HG02981 (cell line): ENCODE measurements around the gene ARID3B.
"Not testable (repeated sequence)": the region's sequence is repeated elsewhere in the genome, so short reads cannot be mapped to it uniquely, and the experiment has no call there.

ENCODE experiments used
- ATAC-seq: cut with Tn5 transposase; IDR thresholded peaks from one replicate; pipeline ENCODE4 v1.9.1; 2021; ENCODE audit warnings: mild to moderate bottlenecking, moderate library complexity; ENCODE audit not compliant: unreplicated experiment

The ARID3B gene

GRCh38 chr15:74540761-74541493 lies at the start of gene ARID3B:
TSS of gene ARID3B (plus strand) at chr15:74541220. CDS start at chr15:74543937, 2,717 bp downstream.
- ATAC-seq, result peak; percentile 73

GRCh38 chr15:74496648-74497047 lies 44.4 kb upstream of the ARID3B start:
- no peak for ATAC-seq

- no peak for ATAC-seq
These were observed 43.4 kb upstream of the ARID3B start for GRCh38 chr15:74497584-74497983.

- ATAC-seq, result no peak
These were observed 41.7 kb upstream of the ARID3B start for GRCh38 chr15:74499366-74499765.

- no peak for ATAC-seq
These were observed 40.6 kb upstream of the ARID3B start for GRCh38 chr15:74500401-74500800.

GRCh38 chr15:74502301-74502700 lies 38.7 kb upstream of the ARID3B start:
- no peak for ATAC-seq

GRCh38 chr15:74504418-74504817 lies 36.6 kb upstream of the ARID3B start:
- ATAC-seq, result no peak

GRCh38 chr15:74504836-74505235 lies 36.2 kb upstream of the ARID3B start:
- ATAC-seq, result no peak

- no peak for ATAC-seq
These were observed 35.0 kb upstream of the ARID3B start for GRCh38 chr15:74505837-74506514.

- no peak for ATAC-seq
These were observed 34.5 kb upstream of the ARID3B start for GRCh38 chr15:74506515-74506840.

- ATAC-seq, result peak; percentile 66
These were observed 29.4 kb upstream of the ARID3B start for GRCh38 chr15:74511583-74511982.

- not testable (repeated sequence) for ATAC-seq
These were observed 27.0 kb upstream of the ARID3B start for GRCh38 chr15:74514059-74514458.

GRCh38 chr15:74517096-74517495 lies 23.9 kb upstream of the ARID3B start:
- no peak for ATAC-seq

GRCh38 chr15:74519311-74519710 lies 21.7 kb upstream of the ARID3B start:
- no peak for ATAC-seq

GRCh38 chr15:74520407-74520806 lies 20.6 kb upstream of the ARID3B start:
- no peak for ATAC-seq

- ATAC-seq, result no peak
These were observed 17.0 kb upstream of the ARID3B start for GRCh38 chr15:74523982-74524381.

GRCh38 chr15:74525309-74525708 lies 15.7 kb upstream of the ARID3B start:
- no peak for ATAC-seq

GRCh38 chr15:74525945-74526344 lies 15.1 kb upstream of the ARID3B start:
- ATAC-seq, result no peak

- no peak for ATAC-seq
These were observed 12.1 kb upstream of the ARID3B start for GRCh38 chr15:74528876-74529275.

GRCh38 chr15:74529921-74530320 lies 11.1 kb upstream of the ARID3B start:
- no peak for ATAC-seq

- ATAC-seq, result no peak
These were observed 10.3 kb upstream of the ARID3B start for GRCh38 chr15:74530771-74531143.

- no peak for ATAC-seq
These were observed 9.7 kb upstream of the ARID3B start for GRCh38 chr15:74531144-74531811.
